Measurements from ENCODE around the gene LIMA1. TPM values are rescaled to one million over a fixed set of nuclear protein-coding genes. Genes with fewer than 3 reads are reported as not detected.

Gene LIMA1
- polyA plus RNA-seq, 1 donor: 191 TPM

- no peak for DNase-seq
- no peak overlapping the region for H3K27ac ChIP-seq (ENCODE audit: low read length)
- H3K4me1 ChIP-seq (ENCODE audit: control insufficient read depth, insufficient read depth, low read length): peaks cover 13% of the 10 kb centered on the region
- H3K36me3 ChIP-seq (ENCODE audit: control insufficient read depth, insufficient read depth, low read length): peaks cover 61% of the 10 kb centered on the region
- H3K4me3 ChIP-seq (ENCODE audit: low read length): no peak overlapping the region
- no peaks in the 10 kb centered on the region for H3K9me3 ChIP-seq (ENCODE audit: control insufficient read depth, low read depth, low read length)
- H3K27me3 ChIP-seq (ENCODE audit: control insufficient read depth, insufficient read depth, low read length): no peaks in the 10 kb centered on the region
Observed at GRCh38 chr12:50182461-50182860, 100.9 kb downstream of the LIMA1 start.

DNA sequence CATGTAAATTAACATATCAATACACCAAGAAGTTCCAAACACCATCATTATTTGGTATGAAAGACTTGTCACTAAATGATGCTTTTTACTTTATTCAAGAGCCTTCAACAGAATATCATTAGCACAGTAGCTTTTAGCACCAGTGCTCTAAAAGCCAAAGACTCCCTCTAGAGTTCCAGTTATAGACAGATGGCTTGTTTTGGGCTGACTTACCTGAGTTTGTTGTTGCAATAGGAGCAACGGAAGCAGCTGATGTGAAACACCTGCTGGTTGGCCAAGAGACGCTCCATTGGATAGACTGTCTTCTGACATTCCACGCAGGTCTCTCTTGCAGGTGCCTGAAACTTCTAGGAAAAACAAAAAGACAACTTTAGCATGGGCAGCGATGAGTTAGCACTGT, 101.6 kb downstream of the LIMA1 start:
- peaks cover 65% of the 10 kb centered on the region for H3K36me3 ChIP-seq (ENCODE audit: control insufficient read depth, insufficient read depth, low read length)
- H3K4me3 ChIP-seq (ENCODE audit: low read length): no peak overlapping the region
- no peak for DNase-seq
- no peak overlapping the region for H3K27ac ChIP-seq (ENCODE audit: low read length)
- peaks cover 13% of the 10 kb centered on the region for H3K4me1 ChIP-seq (ENCODE audit: control insufficient read depth, insufficient read depth, low read length)
- H3K9me3 ChIP-seq (ENCODE audit: control insufficient read depth, low read depth, low read length): no peaks in the 10 kb centered on the region
- no CpG with 5 or more reads among the region's 4 CpGs for WGBS (ENCODE audit: insufficient coverage, low lambda C conversion rate)
- H3K27me3 ChIP-seq (ENCODE audit: control insufficient read depth, insufficient read depth, low read length): no peaks in the 10 kb centered on the region

GRCh38 chr12:50175716-50176026, 107.6 kb downstream of the LIMA1 start:
- Histone ChIP-seq H3K27me3 (ENCODE audit: control insufficient read depth, insufficient read depth, low read length) (no peaks in the 10 kb centered on the region), H3K4me3 (ENCODE audit: low read length) (no peak overlapping the region), H3K4me1 (ENCODE audit: control insufficient read depth, insufficient read depth, low read length) (no peaks in the 10 kb centered on the region), H3K9me3 (ENCODE audit: control insufficient read depth, low read depth, low read length) (no peaks in the 10 kb centered on the region), H3K27ac (ENCODE audit: low read length) (no peak overlapping the region), H3K36me3 (ENCODE audit: control insufficient read depth, insufficient read depth, low read length) (peaks cover 39% of the 10 kb centered on the region)
- 63% methylated on average over 1 of the region's 1 CpG for WGBS (ENCODE audit: insufficient coverage, low lambda C conversion rate)
- DNase-seq: no peak

GRCh38 chr12:50174971-50175715, 108.2 kb downstream of the LIMA1 start:
- Histone ChIP-seq H3K36me3 (ENCODE audit: control insufficient read depth, insufficient read depth, low read length) (peaks cover 34% of the 10 kb centered on the region), H3K27me3 (ENCODE audit: control insufficient read depth, insufficient read depth, low read length) (no peaks in the 10 kb centered on the region), H3K9me3 (ENCODE audit: control insufficient read depth, low read depth, low read length) (no peaks in the 10 kb centered on the region), H3K4me1 (ENCODE audit: control insufficient read depth, insufficient read depth, low read length) (no peaks in the 10 kb centered on the region), H3K4me3 (ENCODE audit: low read length) (no peak overlapping the region), H3K27ac (ENCODE audit: low read length) (no peak overlapping the region)
- WGBS (ENCODE audit: insufficient coverage, low lambda C conversion rate): no CpG with 5 or more reads among the region's 16 CpGs
- peak; percentile 50 to 52 for DNase-seq

GRCh38 chr12:50167049-50167828, 116.1 kb downstream of the LIMA1 start, which contains the start of gene CERS5:
Gene CERS5 (minus strand): TSS chr12:50167369. CDS start chr12:50167297, 72 bp downstream.
- DNase-seq: peak; percentile 99 to 100
- Histone ChIP-seq H3K4me3 (ENCODE audit: low read length) (peak within 1 kb of the TSS; percentile 98), H3K27me3 (ENCODE audit: control insufficient read depth, insufficient read depth, low read length) (no peaks in the 10 kb centered on the region), H3K36me3 (ENCODE audit: control insufficient read depth, insufficient read depth, low read length) (no peaks in the 10 kb centered on the region), H3K27ac (ENCODE audit: low read length) (peak within 1 kb of the TSS; percentile 90), H3K9me3 (ENCODE audit: control insufficient read depth, low read depth, low read length) (no peaks in the 10 kb centered on the region), H3K4me1 (ENCODE audit: control insufficient read depth, insufficient read depth, low read length) (peaks cover 5% of the 10 kb centered on the region)
- no CpG with 5 or more reads among the region's 70 CpGs for WGBS (ENCODE audit: insufficient coverage, low lambda C conversion rate)

- WGBS (ENCODE audit: insufficient coverage, low lambda C conversion rate): no CpG with 5 or more reads among the region's 12 CpGs
- peaks cover 5% of the 10 kb centered on the region for H3K4me1 ChIP-seq (ENCODE audit: control insufficient read depth, insufficient read depth, low read length)
- H3K4me3 ChIP-seq (ENCODE audit: low read length): peak overlapping the region; percentile 98
- no peak for DNase-seq
- no peaks in the 10 kb centered on the region for H3K36me3 ChIP-seq (ENCODE audit: control insufficient read depth, insufficient read depth, low read length)
- H3K9me3 ChIP-seq (ENCODE audit: control insufficient read depth, low read depth, low read length): no peaks in the 10 kb centered on the region
- H3K27ac ChIP-seq (ENCODE audit: low read length): peak overlapping the region; percentile 90
- H3K27me3 ChIP-seq (ENCODE audit: control insufficient read depth, insufficient read depth, low read length): no peaks in the 10 kb centered on the region
Observed at GRCh38 chr12:50166799-50167048, 116.6 kb downstream of the LIMA1 start.

DNA sequence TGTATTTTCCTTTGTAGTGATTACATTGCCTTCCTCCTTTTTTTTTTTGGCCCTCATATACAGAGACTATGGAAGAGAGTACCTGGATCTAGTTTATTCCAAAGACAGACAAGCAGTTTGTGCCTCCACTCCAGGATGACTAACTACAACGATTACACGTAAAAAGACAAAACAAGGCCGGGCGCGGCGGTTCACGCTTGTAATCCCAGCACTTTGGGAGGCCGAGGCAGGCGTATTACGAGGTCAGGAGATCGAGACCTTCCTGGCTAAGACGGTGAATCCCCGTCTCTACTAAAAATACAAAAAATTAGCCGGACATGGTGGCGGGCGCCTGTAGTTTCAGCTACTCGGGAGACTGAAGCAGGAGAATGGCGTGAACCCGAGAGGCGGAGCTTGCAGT, 118.4 kb downstream of the LIMA1 start:
- no peaks in the 10 kb centered on the region for H3K27me3 ChIP-seq (ENCODE audit: control insufficient read depth, insufficient read depth, low read length)
- H3K27ac ChIP-seq (ENCODE audit: low read length): no peak overlapping the region
- H3K4me1 ChIP-seq (ENCODE audit: control insufficient read depth, insufficient read depth, low read length): peaks cover 17% of the 10 kb centered on the region
- no peak overlapping the region for H3K4me3 ChIP-seq (ENCODE audit: low read length)
- 80% methylated on average over 2 of the region's 20 CpGs for WGBS (ENCODE audit: insufficient coverage, low lambda C conversion rate)
- H3K9me3 ChIP-seq (ENCODE audit: control insufficient read depth, low read depth, low read length): no peaks in the 10 kb centered on the region
- no peak for DNase-seq
- H3K36me3 ChIP-seq (ENCODE audit: control insufficient read depth, insufficient read depth, low read length): no peaks in the 10 kb centered on the region

DNA sequence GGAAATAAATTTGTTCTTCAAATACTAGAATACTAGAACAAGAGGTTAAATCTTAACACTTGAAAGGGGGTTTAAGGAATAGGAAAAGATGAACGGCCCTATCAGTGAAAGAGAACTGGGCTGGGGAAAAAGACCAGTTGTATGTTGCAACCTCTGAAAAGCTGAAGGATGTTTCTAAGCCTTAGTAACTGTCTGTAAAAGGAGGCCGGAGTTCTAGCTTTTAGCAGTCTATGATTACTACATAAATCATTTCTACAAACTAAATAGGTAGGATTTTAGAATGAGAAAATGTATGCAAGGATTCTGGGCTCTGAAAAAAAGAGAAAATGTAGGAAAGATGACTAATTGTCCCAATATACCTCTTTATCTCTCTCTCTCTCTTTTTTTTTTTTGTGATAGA, 121.1 kb downstream of the LIMA1 start:
- peaks cover 12% of the 10 kb centered on the region for H3K4me1 ChIP-seq (ENCODE audit: control insufficient read depth, insufficient read depth, low read length)
- no peak for DNase-seq
- H3K36me3 ChIP-seq (ENCODE audit: control insufficient read depth, insufficient read depth, low read length): no peaks in the 10 kb centered on the region
- no peak overlapping the region for H3K4me3 ChIP-seq (ENCODE audit: low read length)
- H3K9me3 ChIP-seq (ENCODE audit: control insufficient read depth, low read depth, low read length): no peaks in the 10 kb centered on the region
- 100% methylated on average over 1 of the region's 2 CpGs for WGBS (ENCODE audit: insufficient coverage, low lambda C conversion rate)
- no peak overlapping the region for H3K27ac ChIP-seq (ENCODE audit: low read length)
- H3K27me3 ChIP-seq (ENCODE audit: control insufficient read depth, insufficient read depth, low read length): no peaks in the 10 kb centered on the region

- no peaks in the 10 kb centered on the region for H3K36me3 ChIP-seq (ENCODE audit: control insufficient read depth, insufficient read depth, low read length)
- DNase-seq: peak in 1 of 2 donors; percentile 17
- no peaks in the 10 kb centered on the region for H3K9me3 ChIP-seq (ENCODE audit: control insufficient read depth, low read depth, low read length)
Observed at GRCh38 chr12:50160643-50161042, 122.7 kb downstream of the LIMA1 start.

GRCh38 chr12:50157259-50157658, 126.1 kb downstream of the LIMA1 start:
- H3K4me1 ChIP-seq (ENCODE audit: control insufficient read depth, insufficient read depth, low read length): peaks cover 12% of the 10 kb centered on the region
- WGBS (ENCODE audit: insufficient coverage, low lambda C conversion rate): no CpG with 5 or more reads among the region's 2 CpGs
- H3K4me3 ChIP-seq (ENCODE audit: low read length): no peak overlapping the region
- no peaks in the 10 kb centered on the region for H3K9me3 ChIP-seq (ENCODE audit: control insufficient read depth, low read depth, low read length)
- H3K36me3 ChIP-seq (ENCODE audit: control insufficient read depth, insufficient read depth, low read length): no peaks in the 10 kb centered on the region
- no peaks in the 10 kb centered on the region for H3K27me3 ChIP-seq (ENCODE audit: control insufficient read depth, insufficient read depth, low read length)
- H3K27ac ChIP-seq (ENCODE audit: low read length): no peak overlapping the region
- DNase-seq: no peak

More at GRCh38 chr12:50160643-50161042, 122.7 kb downstream of the LIMA1 start:
- no peaks in the 10 kb centered on the region for H3K27me3 ChIP-seq (ENCODE audit: control insufficient read depth, insufficient read depth, low read length)
- peak overlapping the region; percentile 16 for H3K27ac ChIP-seq (ENCODE audit: low read length)
- no peak overlapping the region for H3K4me3 ChIP-seq (ENCODE audit: low read length)
- H3K4me1 ChIP-seq (ENCODE audit: control insufficient read depth, insufficient read depth, low read length): peaks cover 12% of the 10 kb centered on the region

DNA sequence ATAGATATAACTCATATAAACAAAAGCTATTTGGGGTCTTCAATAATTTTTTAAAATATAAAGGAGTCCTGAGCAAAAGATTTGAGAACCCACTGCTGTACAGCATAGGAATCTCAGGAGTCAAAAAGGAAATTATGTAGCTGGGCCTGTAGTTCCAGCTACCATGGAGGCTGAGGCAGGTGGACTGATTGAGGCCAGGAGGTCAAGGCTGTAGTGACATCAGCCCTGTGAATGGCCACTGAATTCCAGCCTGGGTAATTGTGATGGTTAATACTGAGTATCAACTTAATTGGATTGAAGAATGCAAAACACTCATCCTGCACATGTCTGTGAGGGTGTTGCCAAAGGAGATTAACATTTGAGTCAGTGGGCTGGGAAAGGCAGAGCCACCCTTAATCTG, 126.7 kb downstream of the LIMA1 start:
- no peaks in the 10 kb centered on the region for H3K9me3 ChIP-seq (ENCODE audit: control insufficient read depth, low read depth, low read length)
- H3K4me1 ChIP-seq (ENCODE audit: control insufficient read depth, insufficient read depth, low read length): peaks cover 12% of the 10 kb centered on the region
- no peak for DNase-seq
- no peaks in the 10 kb centered on the region for H3K27me3 ChIP-seq (ENCODE audit: control insufficient read depth, insufficient read depth, low read length)
- no peaks in the 10 kb centered on the region for H3K36me3 ChIP-seq (ENCODE audit: control insufficient read depth, insufficient read depth, low read length)
- H3K4me3 ChIP-seq (ENCODE audit: low read length): no peak overlapping the region
- H3K27ac ChIP-seq (ENCODE audit: low read length): no peak overlapping the region

All from large intestine (tissue), 3 donors.